ENCODE results near the gene PDE8A. TPM values are rescaled to one million over a fixed set of nuclear protein-coding genes. Genes with fewer than 3 reads are reported as not detected.

PDE8A gene
- total and polyA plus RNA-seq, 2 of the 4 experiments (the other 2 are of a cell fraction) = 32.4 to 35.9 TPM

- no peaks in the 10 kb centered on the region for H3K9me3 ChIP-seq (ENCODE audit: control insufficient read depth, insufficient read depth, low read length)
- no peak overlapping the region for H2BK15ac ChIP-seq (ENCODE audit: low read depth, low read length)
- no CpG with 5 or more reads among the region's 5 CpGs for WGBS, 2 experiments (ENCODE audit: extremely low coverage in 2 of 2, insufficient read length in 1 of 2)
- H3K27ac ChIP-seq (ENCODE audit: insufficient read depth, low read length) = no peak overlapping the region
- H2AK5ac ChIP-seq (ENCODE audit: low read depth, low read length) = no peak overlapping the region
- no peak overlapping the region for H3K9ac ChIP-seq (ENCODE audit: low read depth, low read length)
- no peak overlapping the region for H2BK20ac ChIP-seq (ENCODE audit: low read depth, low read length)
- peaks cover 4% of the 10 kb centered on the region for H3K4me1 ChIP-seq (ENCODE audit: control insufficient read depth, insufficient read depth, low read length)
- H3K79me1 ChIP-seq (ENCODE audit: low read depth in 1 of 2, low read length in 2 of 2) = peaks cover 0 to 18% of the 10 kb centered on the region in 2 experiments; a peak in 3 of 4 replicates
- in situ Hi-C loops (cut with MboI; ENCODE audit: low sequenced_read_pairs) (no loop called here), intact Hi-C loops (cut with micrococcal nuclease) (loop anchor here (5.0 kb wide), 1 partner anchor 37 kb away; no protein-coding TSS in a partner anchor), dilution Hi-C loops (cut with HindIII; ENCODE audit: low sequenced_read_pairs, unreplicated experiment) (no loop called here)
- H3K18ac ChIP-seq (ENCODE audit: low read depth, low read length) = no peak overlapping the region
- H4K8ac ChIP-seq (ENCODE audit: low read depth in 2 of 2, low read length in 2 of 2) = no peak overlapping the region
- no peak overlapping the region for H4K91ac ChIP-seq (ENCODE audit: insufficient read depth, low read depth, low read length)
- no peak overlapping the region for H3K14ac ChIP-seq (replicated peaks; ENCODE audit: low read depth, low read length)
- H4K5ac ChIP-seq (ENCODE audit: low read depth, low read length) = no peak overlapping the region
- TF ChIP-seq SMC3 (IDR thresholded peaks at IDR 0.05; ENCODE audit: low read depth, low read length) = no peak
- no peak for TF ChIP-seq RAD21 (IDR thresholded peaks at IDR 0.05; ENCODE audit: low read length)
- no peak for TF ChIP-seq CTCF (conservative IDR thresholded peaks at IDR 0.05; ENCODE audit: low read depth, low read length)
- no peak for TF ChIP-seq CHD1 (IDR thresholded peaks at IDR 0.05; ENCODE audit: low read depth, low read length)
- TF ChIP-seq RCOR1 (IDR thresholded peaks at IDR 0.05; ENCODE audit: insufficient replicate concordance, low read length) = no peak
- no peak for TF ChIP-seq MAFK (IDR thresholded peaks at IDR 0.05; ENCODE audit: low read depth, low read length)
- TF ChIP-seq CEBPB (IDR thresholded peaks at IDR 0.05; ENCODE audit: low read depth, low read length) = no peak
- TF ChIP-seq, protein P1, sequence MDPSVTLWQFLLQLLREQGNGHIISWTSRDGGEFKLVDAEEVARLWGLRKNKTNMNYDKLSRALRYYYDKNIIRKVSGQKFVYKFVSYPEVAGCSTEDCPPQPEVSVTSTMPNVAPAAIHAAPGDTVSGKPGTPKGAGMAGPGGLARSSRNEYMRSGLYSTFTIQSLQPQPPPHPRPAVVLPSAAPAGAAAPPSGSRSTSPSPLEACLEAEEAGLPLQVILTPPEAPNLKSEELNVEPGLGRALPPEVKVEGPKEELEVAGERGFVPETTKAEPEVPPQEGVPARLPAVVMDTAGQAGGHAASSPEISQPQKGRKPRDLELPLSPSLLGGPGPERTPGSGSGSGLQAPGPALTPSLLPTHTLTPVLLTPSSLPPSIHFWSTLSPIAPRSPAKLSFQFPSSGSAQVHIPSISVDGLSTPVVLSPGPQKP (IDR thresholded peaks at IDR 0.05; ENCODE audit: borderline replicate concordance, low read depth, low read length) = no peak
- no peak for TF ChIP-seq MXI1 (IDR thresholded peaks at IDR 0.05; ENCODE audit: borderline replicate concordance, low read depth, low read length)
- TF ChIP-seq NFE2L2 (IDR thresholded peaks at IDR 0.05; ENCODE audit: low read depth, low read length) = no peak
- TF ChIP-seq RFX5 (IDR thresholded peaks at IDR 0.05; ENCODE audit: low read depth, low read length) = no peak
- no peak for TF ChIP-seq BHLHE40 (IDR thresholded peaks at IDR 0.05; ENCODE audit: low read depth, low read length)
- TF ChIP-seq POLR2A (IDR thresholded peaks at IDR 0.05; ENCODE audit: low read depth, low read length) = no peak
- TF ChIP-seq MAZ (IDR thresholded peaks at IDR 0.05; ENCODE audit: borderline replicate concordance, low read depth, low read length) = no peak
- no peak for TF ChIP-seq FOS (IDR thresholded peaks at IDR 0.05; ENCODE audit: low read depth, low read length)
- peaks cover 10% of the 10 kb centered on the region for H3K9me1 ChIP-seq (ENCODE audit: insufficient read depth, low read length)
- H3K56ac ChIP-seq (ENCODE audit: extremely low read depth, insufficient read depth, low read length) = no peak overlapping the region
- H2AK9ac ChIP-seq (replicated peaks; ENCODE audit: low read depth, low read length, poor library complexity) = no peak overlapping the region
- ATAC-seq (ENCODE audit: low read depth) = no peak
- no peak for DNase-seq
- H3K4me3 ChIP-seq (ENCODE audit: insufficient read depth, low read depth, low read length) = no peak overlapping the region
- peaks cover 21% of the 10 kb centered on the region for H3K36me3 ChIP-seq (ENCODE audit: control insufficient read depth, insufficient read depth, low read length)
- POLR2A ChIA-PET (ENCODE audit: unreplicated experiment) = no interaction called here
- H2BK120ac ChIP-seq (ENCODE audit: low read depth, low read length) = no peak overlapping the region
- H2AFZ ChIP-seq (replicated peaks; ENCODE audit: low read length, poor library complexity) = no peak overlapping the region
- no peak overlapping the region for H3K23ac ChIP-seq (ENCODE audit: low read depth, low read length)
- no peak overlapping the region for H3K4ac ChIP-seq (ENCODE audit: low read depth, low read length)
- no peak overlapping the region for H2BK5ac ChIP-seq (ENCODE audit: low read depth, low read length, poor library complexity, severe bottlenecking)
- H3K4me2 ChIP-seq (ENCODE audit: low read depth, low read length) = no peak overlapping the region
- H4K20me1 ChIP-seq (ENCODE audit: insufficient read depth, low read length) = peaks cover 3% of the 10 kb centered on the region; the same call in 1 of the 2 replicates
- CTCF ChIA-PET = interaction anchor here (0.6 kb wide), 1 partner anchor 562 kb away, joined by 3 read pairs; no protein-coding TSS in a partner anchor
- no peaks in the 10 kb centered on the region for H3K27me3 ChIP-seq (ENCODE audit: control insufficient read depth, insufficient read depth, low read length)
- no TSS peak for BruUV-seq (replicated peaks)
These were observed 108.4 kb downstream of the PDE8A start for GRCh38 chr15:85089929-85090597.
